B cell (primary cell): ENCODE results near the gene ARHGAP18. TPM values are rescaled to one million over a fixed set of nuclear protein-coding genes. Genes with fewer than 3 reads are reported as not detected.

Source experiments
- ATAC-seq: fragments of 200-7000 bp; cut with Tn5 transposase; one replicate; pipeline ENCODE4 v1.10.0; 2021; ENCODE audit warnings: low read depth, mild to moderate bottlenecking, moderate number of reproducible peaks, moderate library complexity
- CTCF ChIA-PET: fragments of 350-600 bp; sonication (Branson Sonifier 250); formaldehyde crosslinking; loops from one replicate; lab custom pipeline; 2021; ENCODE audit warnings: antibody characterized with exemption, inconsistent platforms; lab: Charles Lee
- POLR2A ChIA-PET: fragments of 350-600 bp; sonication (Branson Sonifier 250); formaldehyde crosslinking; loops from one replicate; lab custom pipeline; 2021; ENCODE audit warnings: antibody characterized with exemption; lab: Charles Lee
- DNase-seq: peaks from one replicate; pipeline ENCODE4 v3.0.0; 2013
- H2AFZ ChIP-seq: 2 replicates; pipeline ENCODE4 v1.6.1; 2012; ENCODE audit warnings: mild to moderate bottlenecking, low read depth, low read length; ENCODE audit not compliant: insufficient read depth, poor library complexity, severe bottlenecking
- H3K27ac ChIP-seq, 2 donors: 1 replicate in 1 of 2; 2 replicates in 1 of 2; pipeline ENCODE4 v1.5.1; 2012 to 2013; ENCODE audit warnings: low read length in 2 of 2, mild to moderate bottlenecking in 2 of 2, moderate library complexity in 1 of 2
- H3K27me3 ChIP-seq, 4 experiments: fragments of 200-600 bp in 1 of 4; sonication (generic) in 1 of 4; replicated peaks in 1 of 4; 1 replicate in 2 of 4; 2 replicates in 2 of 4; pipeline versions ENCODE4 v1.6.1 to v1.7.0; 2013 to 2016; ENCODE audit warnings: low read length in 3 of 4, mild to moderate bottlenecking in 2 of 4, mixed read lengths in 1 of 4, moderate library complexity in 1 of 4; ENCODE audit not compliant: insufficient read depth in 4 of 4, control insufficient read depth in 3 of 4; ENCODE audit errors: control extremely low read depth in 1 of 4
- H3K36me3 ChIP-seq, 2 experiments: replicated peaks in 1 of 2; 1 replicate in 1 of 2; 2 replicates in 1 of 2; pipeline versions ENCODE4 v1.6.1 to v1.7.1; 2013; ENCODE audit warnings: low read length in 1 of 2; ENCODE audit not compliant: insufficient read depth in 2 of 2, control insufficient read depth in 1 of 2; ENCODE audit errors: control extremely low read depth in 1 of 2, extremely low read depth in 1 of 2
- H3K4me1 ChIP-seq, 2 donors: fragments of 200-600 bp in 1 of 2; sonication (generic) in 1 of 2; 1 replicate in 1 of 2; 2 replicates in 1 of 2; pipeline versions ENCODE4 v1.5.1 to v1.6.1; 2013 to 2017; ENCODE audit warnings: low read length in 2 of 2; ENCODE audit not compliant: control insufficient read depth in 2 of 2, insufficient read depth in 2 of 2
- H3K4me2 ChIP-seq: replicated peaks from 2 replicates; pipeline ENCODE3; 2012; ENCODE audit warnings: mild to moderate bottlenecking, low read depth, low read length; ENCODE audit not compliant: poor library complexity, severe bottlenecking
- H3K4me3 ChIP-seq, 5 experiments: fragments of 200-600 bp in 1 of 5; sonication (generic) in 1 of 5; 1 replicate in 3 of 5; 2 replicates in 2 of 5; pipeline versions ENCODE4 v1.5.1 to v1.7.0; 2011 to 2016; ENCODE audit warnings: low read length in 4 of 5, mild to moderate bottlenecking in 4 of 5, low read depth in 2 of 5, control low read depth in 1 of 5, moderate library complexity in 1 of 5; ENCODE audit not compliant: insufficient read depth in 1 of 5; ENCODE audit errors: control extremely low read depth in 1 of 5, extremely low read depth in 1 of 5
- H3K79me2 ChIP-seq: fragments of 200-600 bp; sonication (generic); one replicate; pipeline ENCODE4 v1.6.0; 2016; ENCODE audit warnings: low read length; ENCODE audit not compliant: control insufficient read depth, insufficient read depth
- H3K9ac ChIP-seq: fragments of 200-600 bp; sonication (generic); 2 replicates; pipeline ENCODE4 v1.6.1; 2017; ENCODE audit warnings: mild to moderate bottlenecking, low read length, moderate library complexity
- H3K9me3 ChIP-seq, 3 donors: one replicate each; pipeline versions ENCODE4 v1.6.1 to v1.7.1; 2013; ENCODE audit warnings: low read length in 2 of 3; ENCODE audit not compliant: control insufficient read depth in 2 of 3, insufficient read depth in 1 of 3; ENCODE audit errors: control extremely low read depth in 1 of 3
- H4K20me1 ChIP-seq: 2 replicates; pipeline ENCODE4 v1.6.0; 2012; ENCODE audit warnings: mild to moderate bottlenecking, low read length; ENCODE audit not compliant: insufficient read depth, control insufficient read depth, poor library complexity, severe bottlenecking
- H3K27ac Mint-ChIP-seq: one replicate; pipeline ENCODE4 v1.8.0; 2021; ENCODE audit warnings: mixed read lengths
- H3K27me3 Mint-ChIP-seq: one replicate; pipeline ENCODE4 v1.8.0; 2021; ENCODE audit warnings: mixed read lengths
- H3K4me1 Mint-ChIP-seq: one replicate; pipeline ENCODE4 v1.8.0; 2021; ENCODE audit warnings: mixed read lengths
- H3K4me3 Mint-ChIP-seq: one replicate; pipeline ENCODE4 v1.8.0; 2021; ENCODE audit warnings: mixed read lengths
- H3K9me3 Mint-ChIP-seq: one replicate; pipeline ENCODE4 v1.8.0; 2022; ENCODE audit warnings: mixed read lengths; ENCODE audit not compliant: insufficient read depth
- EZH2 ChIP-seq: IDR thresholded peaks from 2 replicates; pipeline ENCODE4 v1.6.1; 2012; ENCODE audit warnings: borderline replicate concordance, low read depth, mild to moderate bottlenecking, moderate library complexity, low read length; ENCODE audit not compliant: insufficient read depth, poor library complexity, severe bottlenecking
- whole genome bisulfite sequencing: methylation state at CpG from one replicate; pipeline ENCODE4 v1.1.5; 2013; ENCODE audit warnings: missing lambda C conversion rate; ENCODE audit not compliant: insufficient coverage; 5-methylcytosine and 5-hydroxymethylcytosine counted together
- intact Hi-C: fragments of 100-400 bp; cut with micrococcal nuclease; formaldehyde crosslinking; loops from one replicate; pipeline ENCODE4 v1.10.0; 2022
- polyA plus RNA-seq: library from polyadenylated mRNA; depleted of rRNA; stranded (reverse); fragments of >200 nt; gene quantifications from 2 replicates; pipeline ENCODE4 v1.2.3, GENCODE V29; 2012
- total RNA-seq, 2 donors: library from RNA; stranded (reverse); fragments of 120-200 nt in 1 of 2; gene quantifications; 1 replicate in 1 of 2; 2 replicates in 1 of 2; pipeline versions ENCODE4 v1.2.3 to v1.2.4, GENCODE V29; 2013 to 2022
- TF ChIP-seq, protein P1 (sequence below): fragments of 200-600 bp; IDR thresholded peaks from one replicate; pipeline ENCODE4 v1.8.0; 2022; ENCODE audit warnings: antibody characterized with exemption, mild to moderate bottlenecking

Gene ARHGAP18
- total and polyA plus RNA-seq, 2 donors (not counting 1 experiment from before 2014, with no cell fraction given) = 0.95 to 3.9 TPM

DNA sequence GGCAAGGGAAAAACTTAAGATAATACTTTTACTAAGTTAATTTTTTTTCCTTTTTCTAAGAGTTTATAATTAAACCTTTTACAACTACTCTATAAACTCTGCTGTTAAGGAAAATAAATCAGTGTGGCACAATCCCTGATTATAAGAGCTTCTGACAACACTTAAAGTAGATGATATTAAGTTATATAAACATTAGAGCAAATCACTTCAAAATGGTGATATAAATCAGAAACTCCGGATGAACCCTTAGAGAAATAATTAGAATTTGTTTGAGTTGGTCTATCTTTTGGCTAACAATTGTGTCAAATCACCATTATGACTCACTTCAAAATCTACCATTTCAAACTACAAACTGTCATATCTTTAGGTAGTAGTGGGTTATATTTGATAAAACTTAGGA lies 104.9 kb downstream of the ARHGAP18 start:
- Mint-ChIP-seq H3K27me3 (no peaks in the 10 kb centered on the region), H3K4me1 (no peaks in the 10 kb centered on the region), H3K4me3 (no peak overlapping the region), H3K27ac (no peak overlapping the region), H3K9me3 (no peaks in the 10 kb centered on the region)
- Histone ChIP-seq H3K9me3 (no peaks in the 10 kb centered on the region), H3K4me2 (no peak overlapping the region), H3K4me1 (no peaks in the 10 kb centered on the region), H3K79me2 (no peaks in the 10 kb centered on the region), H3K27me3 (no peaks in the 10 kb centered on the region), H3K4me3 (no peak overlapping the region), H3K27ac (no peak overlapping the region), H3K9ac (no peak overlapping the region), H3K36me3 (no peaks in the 10 kb centered on the region), H4K20me1 (no peaks in the 10 kb centered on the region), H2AFZ (no peak overlapping the region)
- WGBS = no CpG with 5 or more reads among the region's 1 CpG
- TF ChIP-seq, protein P1, sequence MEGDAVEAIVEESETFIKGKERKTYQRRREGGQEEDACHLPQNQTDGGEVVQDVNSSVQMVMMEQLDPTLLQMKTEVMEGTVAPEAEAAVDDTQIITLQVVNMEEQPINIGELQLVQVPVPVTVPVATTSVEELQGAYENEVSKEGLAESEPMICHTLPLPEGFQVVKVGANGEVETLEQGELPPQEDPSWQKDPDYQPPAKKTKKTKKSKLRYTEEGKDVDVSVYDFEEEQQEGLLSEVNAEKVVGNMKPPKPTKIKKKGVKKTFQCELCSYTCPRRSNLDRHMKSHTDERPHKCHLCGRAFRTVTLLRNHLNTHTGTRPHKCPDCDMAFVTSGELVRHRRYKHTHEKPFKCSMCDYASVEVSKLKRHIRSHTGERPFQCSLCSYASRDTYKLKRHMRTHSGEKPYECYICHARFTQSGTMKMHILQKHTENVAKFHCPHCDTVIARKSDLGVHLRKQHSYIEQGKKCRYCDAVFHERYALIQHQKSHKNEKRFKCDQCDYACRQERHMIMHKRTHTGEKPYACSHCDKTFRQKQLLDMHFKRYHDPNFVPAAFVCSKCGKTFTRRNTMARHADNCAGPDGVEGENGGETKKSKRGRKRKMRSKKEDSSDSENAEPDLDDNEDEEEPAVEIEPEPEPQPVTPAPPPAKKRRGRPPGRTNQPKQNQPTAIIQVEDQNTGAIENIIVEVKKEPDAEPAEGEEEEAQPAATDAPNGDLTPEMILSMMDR = no peak
- no peak for TF ChIP-seq EZH2
- DNase-seq (no peak), ATAC-seq (no peak)
- intact Hi-C loops = no loop called here
- ChIA-PET CTCF (interaction anchor here (0.6 to 12.6 kb wide), 3 partner anchors 123 to 416 kb away, joined by 3 to 349 read pairs (median 5); no protein-coding TSS in a partner anchor), POLR2A (no interaction called here)

DNA sequence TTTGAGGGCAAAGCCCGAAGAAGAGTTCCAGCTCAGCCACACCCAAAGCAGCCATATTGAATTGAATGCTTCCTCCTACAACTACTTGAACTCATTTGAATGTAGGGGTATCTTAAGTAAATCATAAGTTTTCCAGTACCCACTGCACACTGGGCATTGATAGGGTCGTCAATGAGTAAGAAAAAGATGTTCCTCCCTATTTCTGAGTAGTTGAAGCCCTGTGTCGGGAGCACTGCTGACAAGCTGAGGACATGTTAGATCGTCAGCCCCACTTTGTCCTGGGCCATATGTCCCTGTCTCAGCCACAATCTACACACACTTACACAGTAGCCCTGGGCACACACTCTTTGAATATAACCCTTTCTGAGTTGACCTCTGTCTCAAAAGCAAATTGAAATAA lies 105.7 kb downstream of the ARHGAP18 start:
- H3K4me1 Mint-ChIP-seq = no peaks in the 10 kb centered on the region
- intact Hi-C loops = no loop called here
- CTCF ChIA-PET = interaction anchor here (12.6 kb wide), 1 partner anchor 124 kb away, joined by 349 read pairs; no protein-coding TSS in a partner anchor
- 96% methylated on average over 3 of the region's 4 CpGs for WGBS
- no peaks in the 10 kb centered on the region for H3K27me3 Mint-ChIP-seq
- H3K4me1 ChIP-seq = no peaks in the 10 kb centered on the region
- no peak overlapping the region for H3K27ac Mint-ChIP-seq
- H3K27me3 ChIP-seq = no peaks in the 10 kb centered on the region
- POLR2A ChIA-PET = no interaction called here
- H3K27ac ChIP-seq = no peak overlapping the region
- no peak overlapping the region for H3K4me2 ChIP-seq
- no peak overlapping the region for H3K9ac ChIP-seq
- H3K79me2 ChIP-seq = no peaks in the 10 kb centered on the region
- H3K4me3 ChIP-seq = no peak overlapping the region
- H3K36me3 ChIP-seq = no peaks in the 10 kb centered on the region
- H3K9me3 ChIP-seq = no peaks in the 10 kb centered on the region
- no peaks in the 10 kb centered on the region for H3K9me3 Mint-ChIP-seq
- H2AFZ ChIP-seq = no peak overlapping the region
- ATAC-seq (no peak), DNase-seq (no peak)
- H3K4me3 Mint-ChIP-seq = no peak overlapping the region
- H4K20me1 ChIP-seq = no peaks in the 10 kb centered on the region
- TF ChIP-seq, protein P1 = no peak
- TF ChIP-seq EZH2 = no peak
